Liver (tissue), 3 donors: Measurements from ENCODE around the gene LRRC32.

Experiments used
- ATF3 ChIP-seq: IDR thresholded peaks from 2 replicates; pipeline ENCODE4 v1.6.1; 2016; ENCODE audit warnings: antibody characterized with exemption
- CTCF ChIP-seq: fragments of 150-350 bp; IDR thresholded peaks from 2 replicates; pipeline ENCODE4 v1.5.1; 2017; ENCODE audit warnings: improper control_type of control experiment, low read depth, low read length; ENCODE audit not compliant: missing input control
- EGR1 ChIP-seq, 2 donors: IDR thresholded peaks; 2 replicates each; pipeline ENCODE4 v1.6.1; 2016 to 2018; ENCODE audit warnings: antibody characterized with exemption in 2 of 2, low read depth in 2 of 2
- GABPA ChIP-seq, 2 donors: IDR thresholded peaks in 1 of 2; conservative IDR thresholded peaks in 1 of 2; 2 replicates each; pipeline ENCODE4 v1.6.1; 2016; ENCODE audit warnings: antibody characterized with exemption in 2 of 2, mild to moderate bottlenecking in 1 of 2, moderate library complexity in 1 of 2
- JUND ChIP-seq, 2 donors: IDR thresholded peaks; 2 replicates each; pipeline ENCODE4 v1.6.1; 2016; ENCODE audit warnings: antibody characterized with exemption in 2 of 2
- RAD21 ChIP-seq, 2 donors: IDR thresholded peaks; 2 replicates each; pipeline ENCODE4 v1.6.1; 2016; ENCODE audit warnings: antibody characterized with exemption in 2 of 2, mild to moderate bottlenecking in 2 of 2
- SP1 ChIP-seq: IDR thresholded peaks from 2 replicates; pipeline ENCODE4 v1.6.1; 2018; ENCODE audit warnings: antibody characterized with exemption, mild to moderate bottlenecking
- TAF1 ChIP-seq: conservative IDR thresholded peaks from 2 replicates; pipeline ENCODE4 v1.6.1; 2016; ENCODE audit warnings: antibody characterized with exemption, mild to moderate bottlenecking
- YY1 ChIP-seq: IDR thresholded peaks from 2 replicates; pipeline ENCODE4 v1.6.1; 2016; ENCODE audit warnings: antibody characterized with exemption, mild to moderate bottlenecking
- TF ChIP-seq, protein P1 (sequence below): IDR thresholded peaks from 2 replicates; pipeline ENCODE4 v1.6.1; 2016; ENCODE audit warnings: antibody characterized with exemption
- donor health status: healthy.
- donor health status: healthy.

DNA sequence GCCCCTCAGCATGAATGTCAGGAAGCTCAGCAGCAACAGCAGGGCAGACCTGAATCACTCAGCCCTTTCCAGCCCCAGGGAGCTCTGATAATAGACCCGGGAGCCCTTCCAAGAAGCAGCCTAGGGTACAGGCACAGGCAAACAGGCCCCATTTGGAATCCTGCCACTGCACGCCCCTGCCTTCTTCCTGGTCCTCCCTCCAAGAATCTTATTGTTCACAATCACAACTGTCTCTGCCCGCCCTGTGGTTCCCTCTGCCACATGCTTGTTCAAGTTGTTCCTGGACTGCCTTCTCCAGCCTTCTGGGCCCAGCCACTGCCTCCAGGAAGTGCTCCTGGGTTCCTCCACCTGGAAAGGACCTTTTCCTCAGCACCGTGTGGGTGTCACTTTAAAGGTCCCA is 54.6 kb downstream of the LRRC32 start:
- TF ChIP-seq CTCF (no peak), TAF1 (no peak), ATF3 (no peak), YY1 (no peak), EGR1 (IDR thresholded peaks at IDR 0.05; ENCODE audit: low read depth in 2 of 2) (no peak), RAD21 (IDR thresholded peaks at IDR 0.05) (no peak), JUND (IDR thresholded peaks at IDR 0.05) (no peak), GABPA (IDR thresholded peaks at IDR 0.05 in 1 of 2, conservative IDR thresholded peaks at IDR 0.05 in 1 of 2) (no peak), SP1 (no peak)
- TF ChIP-seq, protein P1, sequence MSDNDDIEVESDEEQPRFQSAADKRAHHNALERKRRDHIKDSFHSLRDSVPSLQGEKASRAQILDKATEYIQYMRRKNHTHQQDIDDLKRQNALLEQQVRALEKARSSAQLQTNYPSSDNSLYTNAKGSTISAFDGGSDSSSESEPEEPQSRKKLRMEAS = no peak
